ENCODE data around the gene ADAMTS12.
"Not testable (repeated sequence)": the region's sequence is repeated elsewhere in the genome, so short reads cannot be mapped to it uniquely, and the experiment has no call there.

ADAMTS12 gene

DNA sequence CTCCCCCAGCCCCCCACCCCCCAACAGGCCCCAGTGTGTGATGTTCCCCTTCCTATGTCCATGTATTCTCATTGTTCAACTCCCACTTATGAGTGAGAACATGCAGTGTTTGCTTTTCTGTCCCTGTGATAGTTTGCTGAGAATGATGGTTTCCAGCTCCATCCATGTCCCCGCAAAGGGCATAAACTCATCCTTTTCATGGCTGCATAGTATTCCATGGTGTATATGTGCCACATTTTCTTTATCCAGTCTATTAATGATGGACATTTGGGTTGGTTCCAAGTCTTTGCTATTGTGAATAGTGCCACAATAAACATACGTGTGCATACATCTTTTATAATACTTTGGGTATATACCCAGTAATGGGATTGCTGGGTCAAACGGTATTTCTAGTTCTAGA, 23.1 kb upstream of the ADAMTS12 start:
- not testable (repeated sequence) for DNase-seq (ENCODE audit: insufficient read length, low spot score); FAIRE-seq

GRCh38 chr5:33906248-33906647, 14.5 kb upstream of the ADAMTS12 start:
- not testable (repeated sequence) for FAIRE-seq; DNase-seq (ENCODE audit: insufficient read length, low spot score)

- FAIRE-seq = no peak
- DNase-seq (ENCODE audit: insufficient read length, low spot score) = no peak
Measured at GRCh38 chr5:33905381-33905780, 13.6 kb upstream of the ADAMTS12 start.

DNA sequence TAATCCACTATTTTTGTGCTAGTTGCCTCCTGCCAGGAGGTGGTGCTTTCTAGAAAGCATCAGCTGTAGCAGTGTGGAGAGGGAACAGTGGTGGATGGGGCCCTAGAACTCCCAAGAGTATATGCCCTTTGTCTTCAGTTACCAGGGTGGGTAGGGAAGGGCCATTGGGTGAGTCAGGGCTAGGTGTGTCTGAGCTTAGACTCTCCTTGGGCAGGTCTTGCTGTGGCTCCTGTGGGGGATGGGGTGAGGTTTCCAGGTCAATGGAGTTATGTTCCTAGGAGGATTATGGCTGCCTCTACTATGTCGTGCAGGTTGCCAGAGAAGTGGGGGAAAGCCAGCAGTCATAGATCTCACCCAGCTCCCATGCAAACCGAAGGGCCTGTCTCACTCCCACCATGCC, 11.3 kb upstream of the ADAMTS12 start:
- DNase-seq (ENCODE audit: insufficient read length, low spot score) (no peak), FAIRE-seq (no peak)

- DNase-seq (ENCODE audit: insufficient read length, low spot score) (no peak), FAIRE-seq (peak; percentile 23)
Measured at GRCh38 chr5:33901156-33901555, 9.4 kb upstream of the ADAMTS12 start.

DNA sequence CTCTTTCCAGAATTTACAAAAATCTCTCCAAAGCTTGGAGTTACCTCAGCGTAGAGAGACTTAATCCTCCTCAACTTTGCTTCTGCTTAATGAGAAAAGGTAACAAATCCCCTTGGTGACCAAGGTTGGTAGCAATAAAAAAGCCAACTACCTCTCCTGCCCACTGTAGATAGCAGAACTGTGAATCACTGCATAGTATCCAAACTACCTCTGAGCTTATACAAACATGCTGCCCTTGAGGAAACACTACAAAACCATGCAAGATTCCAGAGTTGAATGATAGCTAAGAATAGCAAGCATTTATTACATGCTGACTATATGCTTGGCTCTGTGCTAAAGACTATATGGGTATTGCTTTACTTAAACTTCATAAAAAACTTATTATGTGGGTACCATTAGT, 2.8 kb upstream of the ADAMTS12 start:
- DNase-seq (ENCODE audit: insufficient read length, low spot score) (peak; percentile 24), FAIRE-seq (peak; percentile 72)

- peak; percentile 95 for FAIRE-seq
- DNase-seq (ENCODE audit: insufficient read length, low spot score) = peak; percentile 81
Measured at GRCh38 chr5:33892620-33893137, 889 bp upstream of the ADAMTS12 start.

DNA sequence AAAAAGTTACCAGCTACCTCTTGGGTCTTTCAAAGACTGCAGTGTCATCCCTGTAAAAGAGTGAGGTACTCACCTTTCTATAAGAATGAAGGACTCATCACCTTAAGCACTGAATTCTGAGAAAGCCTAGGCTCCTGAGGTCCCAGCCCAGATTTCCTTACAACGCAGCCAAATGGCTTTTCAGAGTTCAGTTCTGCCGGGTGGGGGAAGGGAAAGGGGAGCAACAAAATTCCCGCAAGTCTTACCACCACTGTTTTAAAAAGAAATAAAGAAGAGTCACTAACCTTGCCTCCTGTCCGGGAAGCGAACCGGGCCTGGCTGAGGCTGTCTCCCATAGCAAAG, 373 bp downstream of the ADAMTS12 start:
- FAIRE-seq (no peak), DNase-seq (ENCODE audit: insufficient read length, low spot score) (no peak)

DNA sequence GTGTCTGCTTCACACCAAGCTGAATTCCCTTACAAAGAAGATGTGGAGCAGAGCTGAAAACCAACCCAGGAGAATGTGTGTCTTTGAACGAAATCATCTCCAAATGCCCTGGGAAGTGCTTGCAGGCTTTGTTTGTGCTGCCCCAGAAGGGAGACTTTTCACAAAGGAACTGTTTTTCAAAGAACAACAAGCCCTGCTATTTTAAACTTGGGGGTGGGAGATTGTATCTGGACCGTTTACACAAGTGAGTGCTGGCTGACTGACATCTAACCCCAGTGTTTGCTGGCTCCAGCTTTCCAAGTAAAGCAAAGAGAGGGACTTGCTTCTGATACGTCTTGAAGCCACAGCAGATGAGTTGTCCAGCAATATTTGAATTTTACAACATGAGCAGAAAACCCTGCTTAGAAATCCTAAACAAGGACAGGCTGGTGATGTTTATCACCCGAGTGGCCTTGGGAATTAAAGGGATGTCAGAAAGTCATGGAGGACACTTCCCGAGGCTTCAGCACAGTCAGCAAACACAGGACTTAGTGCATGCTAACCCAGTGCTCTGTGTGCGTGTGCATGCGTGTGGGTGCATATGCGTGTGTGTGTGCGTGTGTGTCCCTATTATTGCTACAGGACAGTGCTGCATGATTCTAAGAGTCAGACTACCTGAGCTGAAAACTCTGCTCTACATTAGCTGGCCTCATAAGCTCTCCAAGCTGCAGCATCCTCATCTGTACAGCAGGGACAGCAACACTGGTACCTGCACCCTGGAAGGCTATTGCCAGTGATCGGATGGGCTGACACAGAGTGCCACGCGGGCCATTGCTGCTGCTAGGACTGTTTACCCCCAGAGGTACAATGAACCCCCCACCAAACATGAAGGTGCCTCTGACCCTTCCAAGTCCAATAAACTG, 1.4 kb downstream of the ADAMTS12 start:
- peak; percentile 77 for DNase-seq (ENCODE audit: insufficient read length, low spot score)
- FAIRE-seq = peak; percentile 95

DNA sequence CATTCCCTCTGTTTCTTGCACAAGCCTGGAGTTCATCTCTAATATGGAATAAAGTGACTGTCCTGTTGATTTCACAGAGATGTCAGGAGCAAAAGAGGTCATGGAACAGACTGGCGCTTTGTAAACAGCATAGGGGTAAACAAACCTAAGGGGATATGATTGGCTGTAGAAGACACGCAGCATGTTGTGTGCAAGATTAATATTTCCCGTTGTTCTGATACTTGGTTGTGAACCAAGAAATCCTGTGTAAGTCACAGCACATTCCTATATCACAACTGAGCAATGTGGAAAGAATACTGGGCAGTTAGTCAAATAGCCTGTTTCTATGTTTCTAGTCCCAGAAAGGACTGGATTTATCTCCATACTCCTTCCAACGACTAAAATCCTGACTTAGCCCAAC, 3.2 kb downstream of the ADAMTS12 start:
- DNase-seq (ENCODE audit: insufficient read length, low spot score) (no peak), FAIRE-seq (peak; percentile 74)

DNA sequence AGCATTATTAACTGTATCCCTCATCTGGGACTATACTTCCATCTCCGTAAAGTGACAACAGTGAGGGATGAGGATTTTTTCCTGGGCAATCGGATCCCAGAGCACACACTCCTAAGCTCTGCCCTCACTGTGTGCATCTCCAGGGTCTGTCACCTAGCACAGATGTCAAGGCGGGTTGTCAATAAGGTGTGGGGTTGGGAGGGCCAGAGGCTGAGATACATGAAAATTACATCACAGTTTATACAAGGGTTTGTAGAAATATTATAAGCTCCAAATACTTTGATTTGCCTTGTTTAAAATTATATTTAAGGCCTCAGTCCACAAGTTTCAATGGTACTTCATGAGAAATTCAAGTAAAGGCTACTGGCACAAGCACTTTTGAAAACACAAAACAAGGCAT, 4.5 kb downstream of the ADAMTS12 start:
- DNase-seq (ENCODE audit: insufficient read length, low spot score) (no peak), FAIRE-seq (no peak)

DNA sequence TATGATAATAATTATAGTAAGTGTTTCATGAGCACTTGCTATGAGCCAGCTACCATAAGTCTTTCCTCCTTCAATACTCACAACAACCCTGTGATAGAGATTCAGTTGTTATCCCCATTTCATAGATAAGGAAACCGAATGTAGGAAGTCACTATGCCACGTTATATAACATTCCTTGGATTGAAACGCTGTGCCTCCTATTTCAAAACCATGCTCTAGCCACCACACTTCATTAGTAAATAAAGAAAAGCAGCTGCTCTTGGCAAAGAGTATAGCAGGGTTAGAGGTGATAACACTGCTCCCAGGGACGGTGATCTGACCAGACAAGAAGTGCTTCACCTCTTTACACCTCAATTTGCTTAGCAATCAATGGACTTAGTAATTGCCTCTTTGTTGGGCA, 5.5 kb downstream of the ADAMTS12 start:
- DNase-seq (ENCODE audit: insufficient read length, low spot score) = no peak
- FAIRE-seq = no peak

DNA sequence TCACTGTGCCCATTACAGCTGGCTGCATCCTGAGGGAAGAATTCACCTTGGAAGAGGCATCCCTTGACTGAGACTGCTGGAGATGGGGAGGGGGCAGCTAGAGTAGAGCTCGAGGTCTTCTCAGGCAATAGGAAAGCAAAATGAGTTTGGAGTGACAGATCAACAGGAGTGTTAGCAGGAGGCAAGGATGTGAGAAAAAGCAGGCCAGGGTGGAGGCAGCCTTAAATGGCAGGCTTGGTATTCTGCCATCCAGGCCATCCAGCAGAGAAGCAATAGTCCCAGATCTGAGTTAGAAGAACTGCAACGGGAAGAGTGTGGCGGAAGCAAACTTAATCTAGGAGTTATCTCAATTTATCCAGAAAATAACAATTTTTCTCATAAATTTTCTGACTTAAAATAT, 6.1 kb downstream of the ADAMTS12 start:
- FAIRE-seq (no peak), DNase-seq (ENCODE audit: insufficient read length, low spot score) (no peak)

GRCh38 chr5:33883482-33883881, 8.3 kb downstream of the ADAMTS12 start:
- DNase-seq (ENCODE audit: insufficient read length, low spot score) = no peak
- FAIRE-seq = no peak

GRCh38 chr5:33880319-33880718, 11.5 kb downstream of the ADAMTS12 start:
- FAIRE-seq = peak; percentile 23

DNA sequence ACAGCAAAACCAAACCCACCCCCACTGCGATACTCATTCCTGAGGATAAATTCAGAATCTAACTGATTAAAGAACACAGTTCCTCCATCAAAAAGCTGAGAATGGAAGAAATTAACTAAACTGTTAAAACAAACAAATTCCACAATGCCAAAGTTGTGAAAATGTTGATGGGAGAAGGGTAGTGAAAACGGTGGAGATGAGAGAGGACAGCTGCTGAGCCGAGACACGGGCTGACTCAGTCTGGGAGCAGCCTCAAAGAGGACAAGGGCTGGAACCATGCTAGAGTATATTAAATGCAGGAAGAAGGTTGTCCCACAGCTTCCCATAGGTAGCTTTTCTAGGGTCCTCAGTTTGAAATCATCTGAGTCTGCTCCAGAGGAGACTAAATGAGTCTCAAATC, 14.3 kb downstream of the ADAMTS12 start:
- FAIRE-seq (no peak), DNase-seq (ENCODE audit: insufficient read length, low spot score) (no peak)

More at GRCh38 chr5:33880319-33880718, 11.5 kb downstream of the ADAMTS12 start:
- DNase-seq (ENCODE audit: insufficient read length, low spot score) = no peak

GRCh38 chr5:33867241-33867640, 24.5 kb downstream of the ADAMTS12 start:
- no peak for FAIRE-seq
- no peak for DNase-seq (ENCODE audit: insufficient read length, low spot score)

DNA sequence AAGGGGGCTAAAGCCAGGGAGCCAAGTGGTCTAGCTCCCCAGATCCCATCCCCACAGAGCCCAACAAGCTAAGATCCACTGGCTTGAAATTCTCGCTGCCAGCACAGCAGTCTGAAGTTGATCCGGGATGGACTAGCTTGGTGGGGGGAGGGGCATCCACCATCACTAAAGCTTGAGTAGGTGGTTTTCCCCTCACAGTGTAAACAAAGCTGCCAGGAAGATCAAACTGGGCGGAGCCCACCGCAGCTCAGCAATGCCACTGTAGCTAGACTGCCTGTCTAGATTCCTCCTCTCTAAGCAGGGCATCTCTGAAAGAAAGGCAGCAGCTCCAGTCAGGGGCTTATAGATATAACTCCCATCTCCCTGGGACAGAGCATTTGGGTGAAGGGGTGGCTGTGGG, 32.6 kb downstream of the ADAMTS12 start:
- not testable (repeated sequence) for DNase-seq (ENCODE audit: insufficient read length, low spot score)
- FAIRE-seq = peak; percentile 72

GRCh38 chr5:33857037-33857436, 34.8 kb downstream of the ADAMTS12 start:
- FAIRE-seq (no peak), DNase-seq (ENCODE audit: insufficient read length, low spot score) (no peak)

GRCh38 chr5:33855396-33855795, 36.4 kb downstream of the ADAMTS12 start:
- FAIRE-seq (no peak), DNase-seq (ENCODE audit: insufficient read length, low spot score) (no peak)

DNA sequence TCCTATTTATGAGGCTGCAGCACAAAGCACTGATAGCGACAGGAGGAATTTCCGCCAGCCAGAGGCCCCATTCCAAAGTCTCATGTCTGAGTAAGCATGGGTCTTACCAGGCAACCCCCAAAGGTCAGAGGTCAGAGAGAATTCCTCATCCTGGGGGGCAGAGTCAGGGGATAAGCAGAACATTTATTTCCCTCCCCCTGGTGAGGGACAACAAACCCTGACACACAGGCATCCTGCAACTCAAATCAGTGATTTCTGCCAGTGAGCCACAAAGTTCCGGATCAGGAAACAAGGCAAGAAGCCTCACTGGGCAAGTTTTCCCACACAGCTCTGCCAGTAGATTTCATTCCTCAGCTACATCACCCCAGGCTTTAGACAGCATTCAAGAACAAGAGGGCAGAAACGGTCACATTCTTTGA, 37.0 kb downstream of the ADAMTS12 start:
- peak; percentile 74 for FAIRE-seq
- peak; percentile 67 for DNase-seq (ENCODE audit: insufficient read length, low spot score)

- DNase-seq (ENCODE audit: insufficient read length, low spot score) (no peak), FAIRE-seq (no peak)
Measured at GRCh38 chr5:33852837-33853236, 39.0 kb downstream of the ADAMTS12 start.

All from HTR-8/SVneo (cell line).